Subcutaneous preadipocyte (primary cell): ENCODE results near the gene FBXL19. TPM values are rescaled to one million over a fixed set of nuclear protein-coding genes. Genes with fewer than 3 reads are reported as not detected.

Source experiments
- small RNA-seq: library from RNA; depleted of rRNA; stranded (forward); fragments of <200 nt; gene quantifications from one replicate; pipeline ENCODE3, GENCODE V24; 2012
- total RNA-seq: library from RNA; depleted of rRNA; stranded (reverse); fragments of >200 nt; gene quantifications from 2 replicates; pipeline ENCODE4 v1.2.3, GENCODE V29; 2012

The FBXL19 gene
- 14.3 and 26.0 TPM in 2 replicates for total RNA-seq

GRCh38 chr16:30923554-30924075 is at the start of gene FBXL19:
Gene FBXL19 (plus strand): TSS chr16:30923572. CDS start chr16:30925755, 2,183 bp downstream.

GRCh38 chr16:30893744-30894539 is 29.4 kb upstream of the FBXL19 start, which contains the start of gene BCL7C:
Gene BCL7C (minus strand): TSS chr16:30894077. CDS start chr16:30893944, 133 bp downstream.

GRCh38 chr16:30896261-30896888 is 27.0 kb upstream of the FBXL19 start, which contains the start of gene CTF1:
Gene CTF1 (plus strand): TSS chr16:30896614. CDS start chr16:30896644, 30 bp downstream.

DNA sequence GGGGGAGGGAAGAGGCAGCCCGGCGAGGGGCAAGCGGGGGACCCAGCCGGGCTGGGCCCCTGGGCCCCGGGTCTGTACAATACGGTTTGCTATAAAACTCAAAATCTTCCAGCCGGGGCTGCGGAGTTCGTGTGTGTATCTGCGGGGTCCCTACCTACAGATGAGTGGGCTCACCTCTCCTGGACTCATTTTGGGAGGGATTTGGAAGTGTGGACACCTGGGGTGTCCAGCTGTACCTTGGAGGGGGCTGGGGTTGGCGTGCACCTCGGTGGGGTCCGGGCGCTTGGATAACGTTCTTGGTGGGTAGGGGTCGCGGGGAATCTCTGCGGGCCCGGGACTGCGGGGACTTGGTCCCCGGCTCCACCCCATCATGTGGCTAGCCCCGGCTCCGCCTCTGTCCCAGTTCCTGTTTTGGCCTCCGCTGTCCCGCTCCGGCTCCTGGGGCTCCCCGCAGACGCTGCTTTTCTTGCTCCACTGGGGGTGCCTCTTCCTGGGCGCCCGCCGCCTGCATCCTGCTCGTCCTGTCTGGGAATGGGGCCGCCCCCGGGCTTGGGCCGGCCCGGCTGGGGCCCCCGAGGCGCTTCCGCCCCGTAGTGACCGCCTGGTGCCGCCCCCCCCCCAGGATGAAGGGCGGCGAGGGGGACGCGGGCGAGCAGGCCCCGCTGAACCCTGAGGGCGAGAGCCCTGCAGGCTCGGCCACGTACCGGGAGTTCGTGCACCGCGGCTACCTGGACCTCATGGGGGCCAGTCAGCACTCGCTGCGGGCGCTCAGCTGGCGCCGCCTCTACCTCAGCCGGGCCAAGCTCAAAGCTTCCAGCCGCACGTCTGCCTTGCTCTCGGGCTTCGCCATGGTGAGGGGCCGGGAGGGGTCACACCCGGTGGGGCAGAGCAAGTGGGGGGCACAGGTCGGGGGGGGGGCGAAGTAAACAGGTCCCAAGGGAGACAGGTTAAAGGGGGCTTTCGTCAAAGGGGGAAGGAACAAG is 25.6 kb downstream of the FBXL19 start, which contains the start of gene ORAI3:
Gene ORAI3, plus strand, starts transcription at position 402 of the 983 bp plus-strand sequence. Its CDS starts 222 bp downstream, at position 624.

GRCh38 chr16:30957456-30958174 is 34.2 kb downstream of the FBXL19 start, which contains the start of gene SETD1A:
Gene SETD1A (plus strand): TSS chr16:30957754. CDS start chr16:30958732, 978 bp downstream.

GRCh38 chr16:30984669-30985400 is 61.5 kb downstream of the FBXL19 start, which contains the start of gene HSD3B7:
Gene HSD3B7 (plus strand): TSS chr16:30985207. CDS start chr16:30985659, 452 bp downstream.

Small RNA genes lying within 50 kb of the gene (small RNA-seq; reads per million reads assigned to genes)
- not detected for gene AC135048.1
- not detected for gene MIR4519
- not detected for gene MIR762

Other genes with a start within 250 kb of the FBXL19 start
- gene SRCAP, start 224.4 kb upstream of the FBXL19 start, total RNA-seq = 14.0 and 19.4 TPM in 2 replicates
- gene PHKG2, start 175.1 kb upstream of the FBXL19 start, total RNA-seq = 18.0 and 20.5 TPM in 2 replicates
- 1.5 and 2.5 TPM in 2 replicates for gene CFAP119, start 161.5 kb upstream of the FBXL19 start, total RNA-seq
- gene RNF40, start 161.2 kb upstream of the FBXL19 start, total RNA-seq = 63.6 and 90.5 TPM in 2 replicates
- gene ZNF629, start 136.4 kb upstream of the FBXL19 start, total RNA-seq = 13.6 and 14.1 TPM in 2 replicates
- gene BCL7C, start 29.5 kb upstream of the FBXL19 start, total RNA-seq = 34.0 and 37.5 TPM in 2 replicates
- gene CTF1, start 27.0 kb upstream of the FBXL19 start, total RNA-seq = 0.59 and 1.1 TPM in 2 replicates
- 38.3 and 41.5 TPM in 2 replicates for gene ORAI3, start 25.5 kb downstream of the FBXL19 start, total RNA-seq
- gene SETD1A, start 34.2 kb downstream of the FBXL19 start, total RNA-seq = 2.2 and 3.9 TPM in 2 replicates
- 100 and 164 TPM in 2 replicates for gene HSD3B7, start 61.6 kb downstream of the FBXL19 start, total RNA-seq
- 0.98 and 1.1 TPM in 2 replicates for gene STX1B, start 87.1 kb downstream of the FBXL19 start, total RNA-seq
- 21.7 and 23.3 TPM in 2 replicates for gene STX4, start 110.0 kb downstream of the FBXL19 start, total RNA-seq
- 11.4 and 15.2 TPM in 2 replicates for gene ZNF668, start 150.7 kb downstream of the FBXL19 start, total RNA-seq
- 14.0 and 18.6 TPM in 2 replicates for gene ZNF646, start 150.8 kb downstream of the FBXL19 start, total RNA-seq
- 1.5 and 3.3 TPM in 2 replicates for gene PRSS53, start 165.4 kb downstream of the FBXL19 start, total RNA-seq
- gene VKORC1, start 171.2 kb downstream of the FBXL19 start, total RNA-seq = 64.7 and 133 TPM in 2 replicates
- 40.3 and 44.1 TPM in 2 replicates for gene BCKDK, start 184.8 kb downstream of the FBXL19 start, total RNA-seq
- gene KAT8, start 194.1 kb downstream of the FBXL19 start, total RNA-seq = 29.5 and 30.5 TPM in 2 replicates
- gene PRSS8, start 212.2 kb downstream of the FBXL19 start, total RNA-seq = not detected in 2 replicates
- 0.20 and 0.37 TPM in 2 replicates for gene PRSS36, start 226.5 kb downstream of the FBXL19 start, total RNA-seq